Smooth muscle cell of the brain vasculature (primary cell): Measurements from ENCODE around the gene ZNF516.
A peak's percentile ranks its signal among the peaks of the same experiment; 100 is the strongest.

Experiments used
- DNase-seq: peaks from one replicate; pipeline ENCODE4 v3.0.0-alpha.2; 2012; ENCODE audit warnings: low read depth, low spot score

ZNF516 gene

DNA sequence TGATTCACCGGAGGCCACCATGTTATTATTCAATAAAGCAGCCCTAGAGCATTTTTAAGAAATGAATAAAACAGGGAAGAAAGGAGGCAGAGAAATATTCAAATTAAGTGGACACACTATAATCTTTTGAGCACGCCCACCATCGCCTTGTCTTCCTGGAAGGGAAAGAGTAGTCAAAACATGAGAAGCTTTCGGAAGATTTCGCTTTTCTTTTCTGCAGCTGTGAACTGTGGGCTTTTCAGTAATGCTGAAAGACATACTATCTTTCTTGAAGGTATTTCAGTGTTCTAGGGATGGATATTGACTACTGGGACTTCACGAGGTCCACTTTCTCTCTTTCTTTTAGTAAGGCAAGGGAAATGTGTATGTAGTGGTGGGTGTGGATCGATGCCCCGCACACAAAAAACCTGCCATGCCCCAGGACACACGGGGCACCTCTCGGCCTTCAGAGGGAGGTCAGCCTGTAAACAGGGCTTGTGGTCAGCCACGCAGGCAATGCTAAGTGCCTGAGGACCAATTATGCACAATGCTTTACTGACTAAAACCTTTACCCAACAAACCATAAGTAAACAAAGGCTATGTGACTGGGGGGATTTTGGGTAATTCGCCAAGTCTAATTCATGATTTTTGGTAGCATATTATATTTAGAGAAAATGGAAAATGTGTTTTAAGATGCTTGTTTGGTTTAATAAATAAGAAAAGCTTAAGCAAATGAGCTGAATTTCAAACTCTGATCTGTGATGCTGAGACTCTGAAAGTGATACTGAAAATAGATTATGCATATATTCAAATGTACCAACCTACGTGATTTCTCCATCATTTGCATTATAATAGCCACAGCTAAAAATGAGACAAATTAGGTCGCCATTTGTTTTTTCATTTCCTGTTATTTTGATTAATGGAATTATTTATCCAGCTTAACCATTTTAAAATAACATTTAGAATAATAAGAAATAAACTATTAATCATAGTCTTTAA lies 130.5 kb downstream of the ZNF516 start:
- no peak for DNase-seq

DNA sequence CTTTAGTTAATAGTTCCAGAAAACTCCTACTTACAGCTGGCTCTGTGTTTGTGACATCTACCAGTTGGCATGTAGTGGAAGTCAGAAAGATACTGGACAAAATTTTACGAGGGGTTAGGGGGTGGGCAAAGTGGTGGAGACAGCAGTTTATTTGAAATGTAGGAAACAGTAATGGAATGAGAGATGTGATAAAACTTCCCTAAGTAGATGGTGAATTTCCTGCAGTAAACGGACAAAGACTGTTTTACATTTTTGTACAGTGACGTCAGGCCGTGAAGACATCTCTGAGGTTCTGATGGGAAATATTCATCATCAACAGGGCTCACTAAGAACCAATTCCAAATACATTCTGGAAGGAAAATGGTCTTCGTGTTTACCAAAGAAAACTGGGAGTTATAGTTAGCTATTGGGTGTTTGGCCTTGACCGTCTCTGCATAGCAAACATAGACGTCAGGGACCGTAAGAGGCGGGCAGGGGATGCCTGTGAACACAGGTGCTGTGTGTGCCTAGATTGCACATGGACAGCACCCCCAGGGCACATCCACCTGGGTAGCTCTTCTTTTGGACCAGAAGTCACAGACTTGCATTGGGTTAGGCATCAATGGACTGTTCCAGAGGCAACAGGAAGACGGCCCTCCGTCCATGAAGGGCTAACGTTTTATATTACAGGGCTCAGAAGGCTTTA lies 131.5 kb downstream of the ZNF516 start:
- DNase-seq: no peak

DNA sequence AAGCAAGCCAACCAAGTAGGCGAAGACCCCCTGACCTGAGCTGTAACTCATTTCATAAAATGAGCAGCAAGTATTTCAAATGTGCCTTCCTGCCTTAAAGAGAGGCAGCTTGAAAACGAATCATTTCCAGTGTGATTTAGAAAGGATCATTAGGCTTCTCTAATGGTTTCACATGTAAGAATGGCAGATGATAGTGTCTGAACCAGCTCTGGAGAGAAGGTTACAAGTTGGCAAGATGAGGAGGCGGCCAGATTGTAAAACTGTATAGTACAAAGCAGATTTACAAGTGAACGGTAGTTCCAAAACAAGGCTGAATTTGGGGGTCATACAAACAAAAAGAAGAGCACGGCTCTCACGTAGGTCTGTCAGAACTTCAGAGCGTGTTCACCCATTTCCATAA lies 132.4 kb downstream of the ZNF516 start:
- DNase-seq: no peak

DNA sequence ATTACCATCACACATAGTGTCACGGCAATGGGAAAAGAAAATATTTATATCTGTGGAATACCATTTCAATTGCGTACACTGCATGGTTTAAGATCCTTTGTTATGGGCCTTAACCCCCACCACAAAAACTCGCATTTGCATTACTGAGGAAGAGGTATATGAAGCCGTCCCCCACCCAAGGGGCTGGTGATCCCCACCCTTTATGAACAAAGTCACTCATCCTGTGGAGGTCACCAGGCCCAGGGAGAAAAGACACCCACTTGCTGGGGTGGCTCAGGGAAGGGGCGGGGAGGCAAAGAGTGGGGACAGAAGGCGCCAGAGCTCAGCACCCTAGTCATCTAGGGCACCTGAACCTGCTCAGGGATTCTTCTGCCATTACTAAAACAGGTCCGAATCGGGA lies 133.8 kb downstream of the ZNF516 start:
- no peak for DNase-seq

DNA sequence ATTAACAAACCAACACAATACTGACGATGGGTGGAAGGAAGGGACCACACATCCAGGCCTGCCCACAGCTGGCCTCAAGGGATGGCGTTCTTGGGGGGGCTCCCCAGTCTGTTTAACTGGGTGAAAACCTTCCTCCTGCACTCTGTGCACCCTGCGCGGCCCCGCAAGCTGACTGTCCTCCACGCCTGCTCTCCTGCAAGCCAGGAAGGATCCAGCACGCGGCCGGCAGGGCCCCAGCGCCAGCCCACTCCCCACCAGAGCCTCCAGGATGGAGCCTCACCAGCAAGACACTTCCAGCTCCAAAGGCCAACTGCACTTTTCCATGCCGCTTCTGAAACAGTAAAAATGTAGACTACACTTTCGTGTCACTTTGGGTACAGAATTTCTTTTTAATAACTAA lies 135.1 kb downstream of the ZNF516 start:
- no peak for DNase-seq

DNA sequence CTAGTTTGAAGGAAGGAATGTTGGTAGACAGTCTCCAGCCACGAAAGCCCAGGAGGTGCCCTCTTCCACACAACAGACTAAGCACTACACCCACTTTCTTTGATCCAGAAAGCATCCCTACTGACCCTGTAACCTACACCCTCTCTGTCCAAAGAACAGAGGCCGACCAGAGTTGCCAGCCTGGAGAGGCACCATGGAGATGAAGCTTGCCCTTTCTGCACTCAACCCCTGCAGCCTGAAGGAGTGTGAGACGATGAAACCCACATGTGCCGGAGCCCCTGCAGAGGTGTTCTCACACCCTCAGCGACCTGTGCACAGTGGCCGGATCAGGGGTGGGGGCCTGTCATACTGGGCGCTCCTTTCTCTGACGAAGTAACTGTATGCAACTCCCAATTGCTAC lies 136.3 kb downstream of the ZNF516 start:
- DNase-seq: no peak

DNA sequence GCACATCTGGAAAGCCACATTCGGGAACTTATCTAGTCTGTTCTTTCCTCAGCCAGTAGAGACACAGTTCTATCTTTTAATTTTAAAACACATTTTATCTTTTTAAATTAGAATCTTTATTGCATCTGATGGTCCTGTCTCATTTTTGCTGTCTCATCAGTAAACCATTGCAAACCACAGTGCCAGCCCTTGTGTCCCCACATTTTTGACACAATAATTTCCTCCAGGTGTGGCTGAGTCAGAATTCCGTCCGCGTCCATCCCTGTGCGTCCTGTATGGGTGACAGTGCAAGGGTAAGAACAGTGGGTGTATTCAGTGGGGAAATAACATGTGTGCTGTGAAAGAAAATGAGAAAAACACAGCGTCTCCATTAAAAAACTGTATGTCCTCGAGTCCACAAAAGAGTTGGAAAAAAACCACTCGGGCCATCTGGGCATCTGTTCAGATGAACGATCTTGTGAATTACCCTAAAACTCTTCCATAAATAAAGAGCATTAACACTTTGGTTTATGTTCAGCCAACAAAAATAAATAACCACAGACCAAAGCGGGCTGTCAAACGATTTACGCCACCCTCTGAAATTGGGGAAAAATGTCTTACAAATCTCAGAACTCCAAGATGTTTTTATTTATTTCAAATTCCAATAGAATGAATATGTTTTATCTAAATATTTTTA lies 137.3 kb downstream of the ZNF516 start:
- no peak for DNase-seq

DNA sequence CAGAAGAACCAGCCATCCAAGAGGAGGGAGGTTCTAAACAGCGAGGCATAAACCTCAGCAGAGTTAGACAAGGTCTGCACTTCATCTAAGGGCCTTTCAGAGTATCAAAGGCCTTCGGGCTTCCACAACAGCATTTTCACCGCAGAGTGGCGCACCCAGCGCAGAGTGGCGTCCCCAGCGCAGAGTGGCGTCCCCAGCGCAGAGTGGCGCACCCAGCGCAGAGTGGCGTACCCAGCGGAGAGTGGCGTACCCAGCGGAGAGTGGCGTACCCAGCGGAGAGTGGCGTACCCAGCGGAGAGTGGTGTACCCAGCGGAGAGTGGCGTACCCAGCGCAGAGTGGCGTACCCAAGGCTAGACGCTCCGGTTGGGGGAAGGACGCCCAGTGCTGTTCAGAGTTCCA lies 137.9 kb downstream of the ZNF516 start:
- DNase-seq: no peak

DNA sequence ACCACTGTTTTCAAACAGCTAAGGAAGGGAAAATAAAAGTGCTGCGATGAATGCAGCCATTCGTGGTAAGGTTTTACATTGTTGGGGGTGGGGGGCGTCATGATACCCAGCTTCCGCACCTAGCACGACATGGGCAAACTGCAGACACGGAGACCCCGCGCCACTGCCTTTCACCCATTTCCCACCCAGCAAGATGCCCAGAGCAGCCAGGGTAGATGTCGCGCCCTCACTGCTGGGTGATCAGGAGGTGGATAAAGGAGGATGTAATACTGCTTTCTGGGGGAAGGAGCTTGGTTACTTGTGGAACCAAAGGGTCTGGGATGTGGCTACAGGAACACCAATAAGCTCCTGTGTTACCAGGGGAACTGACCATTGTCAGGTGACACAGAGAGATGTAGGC lies 138.4 kb downstream of the ZNF516 start:
- DNase-seq: no peak

DNA sequence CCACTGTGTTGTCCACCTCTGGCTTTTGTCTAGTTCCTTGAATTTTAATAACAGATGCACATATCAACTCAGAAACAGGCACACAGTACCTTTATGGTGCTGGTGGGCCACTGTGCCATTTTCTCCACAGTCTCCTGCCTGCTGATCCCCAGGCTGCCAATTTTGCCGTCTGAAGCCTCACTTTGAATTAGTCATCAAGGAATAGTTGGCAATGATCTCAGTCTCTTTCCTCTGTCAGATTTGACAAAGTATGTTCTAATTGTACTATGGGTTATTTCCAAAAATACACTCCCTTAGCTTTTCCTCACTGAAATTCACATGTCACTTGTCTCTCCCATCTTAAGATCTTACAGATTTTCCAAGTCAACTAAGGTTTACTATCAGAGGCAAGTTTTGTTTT lies 140.7 kb downstream of the ZNF516 start:
- DNase-seq: no peak

DNA sequence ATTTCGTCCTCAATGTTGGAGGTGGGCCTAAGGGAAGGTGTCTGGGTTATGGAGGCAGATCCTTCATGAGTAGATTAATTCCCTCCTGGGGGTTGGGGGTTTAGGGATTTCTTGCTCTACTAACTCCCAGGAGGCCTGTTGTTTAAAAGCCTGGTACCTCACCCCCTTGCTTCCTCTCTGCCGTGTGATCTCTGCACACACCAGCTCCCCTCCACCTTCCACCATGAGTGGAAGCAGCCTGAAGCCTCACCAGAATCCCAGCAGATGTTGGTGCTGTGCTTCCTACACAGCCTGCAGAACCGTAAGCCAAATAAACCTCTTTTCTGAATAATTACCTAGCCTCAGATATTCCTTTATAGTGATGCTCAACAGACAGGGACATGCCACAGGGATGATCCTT lies 141.5 kb downstream of the ZNF516 start:
- no peak for DNase-seq

DNA sequence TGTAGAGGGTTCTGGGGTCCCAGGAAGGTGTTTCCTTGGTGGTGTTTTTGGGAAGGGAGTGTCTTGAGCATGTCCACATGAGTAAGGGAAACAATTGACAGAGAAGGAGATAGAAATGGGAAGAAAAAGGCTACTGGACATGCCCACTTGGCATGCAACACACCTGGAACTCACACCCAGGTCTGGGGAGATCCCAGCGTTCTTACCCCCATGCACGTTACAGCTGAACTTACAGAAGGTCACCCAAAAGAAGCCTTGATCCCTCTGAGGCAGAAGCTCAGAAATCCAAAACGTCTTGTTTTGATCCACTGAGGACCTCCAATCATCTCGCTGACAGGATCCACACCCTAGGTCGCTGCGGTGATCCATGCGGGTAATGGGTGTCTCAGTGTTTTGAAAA lies 142.0 kb downstream of the ZNF516 start:
- DNase-seq: no peak

DNA sequence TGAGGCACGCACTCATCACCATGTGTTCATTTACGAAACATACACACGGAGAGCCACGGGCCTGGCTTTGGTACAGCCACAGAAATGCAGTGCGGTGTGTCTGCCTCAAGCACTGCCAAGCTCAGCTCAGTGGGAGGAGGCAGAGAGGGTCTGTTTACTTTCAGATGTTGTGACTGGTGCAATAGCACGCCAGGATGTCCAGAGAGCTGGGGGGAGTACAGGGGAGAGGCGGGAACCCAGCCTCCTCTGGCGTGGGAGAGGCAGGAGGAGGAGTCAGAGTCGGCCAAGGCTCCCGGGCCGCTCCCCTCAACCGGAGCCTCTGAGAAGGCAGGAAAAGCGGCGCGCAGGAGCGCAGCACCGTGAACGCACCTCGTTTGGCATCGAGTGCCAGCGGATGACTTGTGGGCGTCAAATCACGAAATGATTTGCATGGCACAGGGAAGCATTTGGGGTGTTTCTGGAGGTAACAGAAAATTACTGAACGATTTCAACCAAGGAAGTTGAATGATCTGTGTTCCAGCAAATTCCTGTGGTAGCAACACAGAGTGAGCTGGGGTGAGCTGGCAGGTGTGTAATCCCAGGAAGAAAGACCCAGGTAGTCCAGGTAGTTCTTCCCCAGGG lies 143.0 kb downstream of the ZNF516 start:
- no peak for DNase-seq

DNA sequence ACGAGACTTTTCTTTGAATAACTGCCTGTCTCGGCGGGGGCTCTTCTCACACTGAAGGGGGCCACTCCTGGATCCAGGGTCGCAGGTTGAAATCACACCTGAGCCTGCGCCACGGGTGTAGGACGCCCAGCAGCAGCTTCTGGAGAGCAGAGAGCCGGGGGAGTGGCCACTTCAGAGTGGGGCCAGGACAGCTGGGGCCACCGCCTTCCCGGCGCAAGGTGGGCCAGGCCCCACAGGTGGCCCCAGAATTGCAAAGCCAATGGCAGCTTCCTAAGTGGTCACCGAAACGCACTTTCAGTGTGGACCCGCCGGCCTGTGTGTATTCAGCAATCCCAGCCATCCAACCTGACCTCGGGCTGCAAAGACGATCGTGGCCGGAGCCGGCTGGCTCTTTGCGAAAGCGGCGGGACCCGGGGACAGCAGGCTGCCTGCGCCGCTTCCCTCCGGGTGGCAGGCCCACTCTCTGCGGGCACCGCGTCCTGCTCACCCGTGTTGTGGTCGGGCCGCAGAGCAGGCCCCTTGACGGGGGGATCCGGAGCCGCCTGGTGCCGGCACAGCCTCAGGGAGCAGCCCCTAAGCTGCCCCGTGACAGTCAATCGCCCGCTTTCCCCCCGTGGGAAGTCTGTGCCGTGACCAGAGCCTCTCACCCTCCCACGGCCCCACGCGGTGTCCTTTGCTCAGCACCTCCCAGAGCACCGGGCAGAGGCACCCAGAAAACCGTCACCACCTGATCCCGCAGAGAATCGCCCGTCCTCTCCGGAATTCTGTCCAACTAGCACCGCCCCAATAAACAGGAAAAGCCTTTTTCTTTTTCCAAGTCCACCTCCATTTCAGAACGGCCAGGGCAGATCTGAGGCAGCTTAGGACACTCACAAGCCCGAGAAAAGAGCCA lies 144.7 kb downstream of the ZNF516 start:
- DNase-seq: no peak

DNA sequence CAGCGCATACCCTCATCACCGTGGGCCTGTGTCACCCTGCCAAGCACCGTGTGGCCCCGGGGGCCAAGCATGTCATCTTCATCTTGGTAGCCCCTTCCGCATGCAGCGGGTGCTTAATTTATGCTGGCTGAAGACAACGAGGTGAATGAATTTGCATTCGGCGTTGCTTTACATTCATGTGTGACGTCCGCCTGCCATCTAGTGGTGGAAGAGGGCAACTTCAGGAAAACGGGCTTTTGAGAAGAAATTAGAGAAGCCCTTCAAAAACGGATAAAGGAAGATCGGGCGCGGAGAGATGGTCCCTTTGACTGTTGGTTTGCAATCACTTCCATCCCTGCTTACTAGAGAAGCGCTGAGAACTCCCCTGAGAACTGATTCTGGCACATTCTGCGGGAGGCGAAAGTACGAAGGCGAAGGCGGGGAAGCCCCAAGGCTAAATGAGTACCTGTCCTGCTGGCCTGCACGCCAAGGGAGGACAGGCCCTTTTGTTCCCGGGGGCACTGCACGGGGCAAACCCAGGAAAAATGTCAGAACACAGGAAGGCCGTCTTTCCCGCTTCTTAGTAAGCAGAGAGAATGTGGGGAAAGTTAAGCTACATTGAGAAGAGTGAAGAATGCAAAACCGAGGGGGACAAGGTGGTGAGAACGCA lies 145.9 kb downstream of the ZNF516 start:
- peak; percentile 43 for DNase-seq

DNA sequence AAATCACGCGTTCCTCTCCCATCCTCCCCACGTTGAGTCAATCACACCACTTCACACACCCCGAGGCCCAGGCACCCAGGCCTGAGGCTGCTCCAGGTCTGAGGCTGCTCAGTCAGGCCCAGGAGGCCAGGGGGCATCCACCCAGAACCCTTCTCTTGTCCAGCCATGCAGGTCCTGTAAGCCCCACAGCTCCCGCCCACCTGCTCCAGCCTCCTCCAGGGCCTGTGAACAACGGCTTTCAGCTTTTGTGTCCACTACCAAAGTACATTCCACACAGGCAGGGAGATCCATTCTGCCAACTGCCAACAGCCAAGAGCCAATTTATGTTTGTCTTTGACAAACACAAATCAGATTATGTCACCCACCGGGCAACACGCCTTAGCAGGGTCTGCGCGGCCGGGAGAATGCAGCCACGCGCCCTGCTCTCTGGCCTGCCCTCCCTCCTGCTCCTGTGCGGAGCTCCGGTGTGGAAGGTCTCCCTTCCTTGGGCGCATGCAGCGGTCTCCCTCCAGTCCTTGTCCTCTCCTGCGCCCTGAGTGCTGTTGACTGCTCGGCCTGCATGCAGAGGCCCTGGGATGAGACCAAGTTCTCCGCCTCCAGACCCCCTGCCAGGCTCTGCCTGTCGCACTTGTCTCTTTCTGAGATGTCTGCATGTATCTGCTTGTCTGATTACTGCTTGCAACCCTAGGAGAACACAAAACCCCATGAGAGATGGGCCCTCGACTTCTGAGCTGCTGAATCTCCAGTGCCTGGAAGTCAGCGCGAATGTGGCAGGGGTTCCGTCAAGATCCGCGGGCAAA lies 146.6 kb downstream of the ZNF516 start:
- no peak for DNase-seq

DNA sequence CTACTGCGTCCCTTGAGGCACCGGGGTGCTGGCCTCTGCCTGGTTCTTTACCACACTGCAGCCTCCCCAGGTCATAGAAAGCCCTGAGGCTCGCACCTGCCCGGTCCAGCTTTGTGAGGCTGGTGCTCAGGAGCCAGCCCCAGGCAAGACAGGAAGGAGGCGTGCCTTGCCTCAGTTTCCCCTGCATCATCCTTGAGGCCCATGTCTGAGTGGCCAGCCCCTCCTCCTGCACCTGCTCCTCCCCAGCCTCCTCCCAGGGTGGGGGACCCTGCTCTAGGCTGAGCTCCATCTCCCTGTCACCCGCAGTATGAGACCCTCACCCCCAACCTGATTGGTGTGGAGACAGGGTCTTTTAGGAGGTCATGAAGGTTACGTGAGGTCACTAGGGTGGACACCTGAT lies 147.7 kb downstream of the ZNF516 start:
- no peak for DNase-seq

DNA sequence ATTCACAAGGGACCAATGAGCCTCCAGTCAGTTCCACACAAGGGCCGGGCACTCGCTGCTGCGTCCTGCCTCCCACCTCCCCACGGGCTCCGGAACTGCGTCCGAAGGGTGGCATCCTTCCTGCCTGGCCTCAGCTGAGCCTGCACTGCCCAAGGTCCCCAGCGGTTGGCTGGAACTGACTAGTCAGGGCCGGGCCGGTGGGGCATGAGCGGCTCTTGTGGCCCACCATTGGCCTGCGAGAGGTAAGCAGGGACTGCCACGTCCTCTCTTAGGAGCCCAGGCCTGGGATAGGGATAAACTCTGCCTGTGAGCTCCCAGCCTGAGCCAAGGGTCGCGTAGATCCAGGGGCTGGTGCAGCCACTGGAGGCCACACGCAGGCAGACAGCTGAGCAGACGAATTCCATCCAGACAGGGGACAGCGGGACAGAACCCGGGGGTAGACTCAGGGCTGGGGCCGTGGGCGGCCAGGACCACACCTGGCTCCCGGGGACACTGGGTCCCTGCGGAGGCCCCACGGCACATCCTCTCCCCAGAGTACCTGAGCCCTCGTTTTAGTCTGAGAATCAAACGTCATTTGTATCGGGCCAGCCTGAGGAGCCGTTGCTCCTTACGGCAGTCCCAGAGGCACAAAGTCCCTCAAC lies 148.4 kb downstream of the ZNF516 start:
- DNase-seq: no peak

DNA sequence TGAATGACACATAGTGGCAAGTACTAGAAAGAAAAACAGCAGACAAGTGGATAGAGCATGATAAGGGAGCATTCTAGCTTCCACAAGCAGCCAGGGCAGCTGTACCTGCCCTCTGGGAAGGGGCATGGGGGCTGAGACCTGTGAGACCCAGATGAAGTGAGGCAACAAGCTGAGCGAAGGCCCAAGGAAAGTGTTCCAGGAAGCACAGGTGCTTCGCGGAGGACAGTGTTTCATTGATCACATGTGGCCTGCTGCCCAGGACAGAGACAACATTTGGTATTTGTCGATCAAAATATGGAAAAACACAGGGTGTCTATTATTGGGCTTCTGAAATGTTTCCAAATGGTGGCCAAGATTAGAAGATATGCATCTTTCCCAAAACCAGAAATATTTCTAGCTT lies 149.1 kb downstream of the ZNF516 start:
- no peak for DNase-seq
